ENCODE measurements around the gene TBXAS1.

The TBXAS1 gene

GRCh38 chr7:139932531-139932930 lies 103.5 kb downstream of the TBXAS1 start:
- in situ Hi-C loops (cut with MboI; ENCODE audit: low sequenced_read_pairs, unreplicated experiment): no loop called here
- DNase-seq (ENCODE audit: low spot score): no peak
- TF ChIP-seq CTCF (IDR thresholded peaks at IDR 0.05; ENCODE audit: borderline replicate concordance, control extremely low read depth, extremely low read depth, insufficient read depth, missing control alignments): no peak

- TF ChIP-seq CTCF (IDR thresholded peaks at IDR 0.05; ENCODE audit: borderline replicate concordance, control extremely low read depth, extremely low read depth, insufficient read depth, missing control alignments): no peak
- no peak for DNase-seq (ENCODE audit: low spot score)
- in situ Hi-C loops (cut with MboI; ENCODE audit: low sequenced_read_pairs, unreplicated experiment): no loop called here
These were observed 107.8 kb downstream of the TBXAS1 start for GRCh38 chr7:139936760-139937310.

GRCh38 chr7:139937715-139938114 lies 108.7 kb downstream of the TBXAS1 start:
- no peak for TF ChIP-seq CTCF (IDR thresholded peaks at IDR 0.05; ENCODE audit: borderline replicate concordance, control extremely low read depth, extremely low read depth, insufficient read depth, missing control alignments)
- in situ Hi-C loops (cut with MboI; ENCODE audit: low sequenced_read_pairs, unreplicated experiment): no loop called here
- DNase-seq (ENCODE audit: low spot score): no peak

GRCh38 chr7:139940866-139941265 lies 111.8 kb downstream of the TBXAS1 start:
- in situ Hi-C loops (cut with MboI; ENCODE audit: low sequenced_read_pairs, unreplicated experiment): no loop called here
- no peak for DNase-seq (ENCODE audit: low spot score)
- TF ChIP-seq CTCF (IDR thresholded peaks at IDR 0.05; ENCODE audit: borderline replicate concordance, control extremely low read depth, extremely low read depth, insufficient read depth, missing control alignments): no peak

- no peak for DNase-seq (ENCODE audit: low spot score)
- in situ Hi-C loops (cut with MboI; ENCODE audit: low sequenced_read_pairs, unreplicated experiment): no loop called here
- no peak for TF ChIP-seq CTCF (IDR thresholded peaks at IDR 0.05; ENCODE audit: borderline replicate concordance, control extremely low read depth, extremely low read depth, insufficient read depth, missing control alignments)
These were observed 112.4 kb downstream of the TBXAS1 start for GRCh38 chr7:139941421-139941820.

GRCh38 chr7:139941866-139942265 lies 112.8 kb downstream of the TBXAS1 start:
- no peak for TF ChIP-seq CTCF (IDR thresholded peaks at IDR 0.05; ENCODE audit: borderline replicate concordance, control extremely low read depth, extremely low read depth, insufficient read depth, missing control alignments)
- no peak for DNase-seq (ENCODE audit: low spot score)
- in situ Hi-C loops (cut with MboI; ENCODE audit: low sequenced_read_pairs, unreplicated experiment): no loop called here

GRCh38 chr7:139942636-139943035 lies 113.6 kb downstream of the TBXAS1 start:
- in situ Hi-C loops (cut with MboI; ENCODE audit: low sequenced_read_pairs, unreplicated experiment): no loop called here

More at GRCh38 chr7:139942636-139943035, 113.6 kb downstream of the TBXAS1 start:
- no peak for TF ChIP-seq CTCF (IDR thresholded peaks at IDR 0.05; ENCODE audit: borderline replicate concordance, control extremely low read depth, extremely low read depth, insufficient read depth, missing control alignments)
- no peak for DNase-seq (ENCODE audit: low spot score)

Measured in GM13976 (cell line).